SU-DHL-6 (cell line): Measurements from ENCODE around the gene SUV39H2.
"Not testable (repeated sequence)": the region's sequence is repeated elsewhere in the genome, so short reads cannot be mapped to it uniquely, and the experiment has no call there.

Experiments used
- H2AFZ ChIP-seq: fragments of 200-600 bp; sonication (generic); 2 replicates; pipeline ENCODE4 v1.6.1; 2014; ENCODE audit warnings: low read depth, mild to moderate bottlenecking, moderate library complexity, mixed read lengths, antibody characterized with exemption, low read length; ENCODE audit not compliant: severe bottlenecking
- H3F3A ChIP-seq: fragments of 200-600 bp; shearing (Covaris generic); 2 replicates; pipeline ENCODE4 v1.6.0; 2016; ENCODE audit warnings: antibody characterized with exemption, mild to moderate bottlenecking; ENCODE audit not compliant: insufficient read depth
- H3K27ac ChIP-seq: fragments of 200-600 bp; sonication (generic); 2 replicates; pipeline ENCODE4 v1.5.1; 2016; ENCODE audit warnings: low read depth, mild to moderate bottlenecking, low read length, moderate library complexity, mixed read lengths
- H3K27me3 ChIP-seq: fragments of 200-600 bp; sonication (generic), shearing (Covaris generic); 2 replicates; pipeline ENCODE4 v1.6.0; 2014; ENCODE audit warnings: mild to moderate bottlenecking, low read length
- H3K36me3 ChIP-seq: fragments of 200-600 bp; sonication (generic); 2 replicates; pipeline ENCODE4 v1.6.1; 2014; ENCODE audit warnings: mild to moderate bottlenecking, low read length, mixed read lengths
- H3K4me2 ChIP-seq: fragments of 300-600, 200-600 bp; shearing (Covaris generic), sonication (generic); 2 replicates; pipeline ENCODE4 v1.6.0; 2014; ENCODE audit warnings: low read length, low read depth, mild to moderate bottlenecking; ENCODE audit not compliant: poor library complexity, severe bottlenecking
- H3K4me3 ChIP-seq: fragments of 200-600 bp; sonication (generic); 2 replicates; pipeline ENCODE4 v1.5.1; 2014; ENCODE audit warnings: antibody characterized with exemption, low read length, mild to moderate bottlenecking, mixed read lengths; ENCODE audit not compliant: insufficient read depth, poor library complexity, severe bottlenecking
- H3K79me2 ChIP-seq: fragments of 200-600 bp; sonication (generic); 2 replicates; pipeline ENCODE4 v1.6.1; 2014; ENCODE audit warnings: mild to moderate bottlenecking, low read length, moderate library complexity; ENCODE audit not compliant: insufficient read depth
- H3K9ac ChIP-seq: fragments of 200-600 bp; sonication (generic); 2 replicates; pipeline ENCODE4 v1.7.0; 2014; ENCODE audit warnings: mild to moderate bottlenecking, low read length
- H3K9me2 ChIP-seq: fragments of 200-600 bp; sonication (generic); replicated peaks from 2 replicates; pipeline ENCODE4 v1.6.1; 2014; ENCODE audit warnings: low read length; ENCODE audit not compliant: insufficient read depth
- H3K9me3 ChIP-seq: fragments of 200-600 bp; sonication (generic); 2 replicates; pipeline ENCODE4 v1.6.1; 2014; ENCODE audit warnings: low read length, mixed read lengths; ENCODE audit not compliant: insufficient read depth
- H4K20me1 ChIP-seq: fragments of 200-600 bp; sonication (generic); 2 replicates; pipeline ENCODE4 v1.6.1; 2014; ENCODE audit warnings: low read depth, mild to moderate bottlenecking, antibody characterized with exemption, low read length, moderate library complexity, mixed read lengths
- CTCF ChIP-seq: fragments of 200-600 bp; sonication (generic); IDR thresholded peaks from one replicate; pipeline ENCODE4 v1.5.1; 2017; ENCODE audit warnings: antibody characterized with exemption, mild to moderate bottlenecking, low read length, moderate library complexity; ENCODE audit not compliant: insufficient read depth, poor library complexity, severe bottlenecking
- EZH2phosphoT487 ChIP-seq: fragments of 200-600 bp; sonication (generic), shearing (Covaris generic); conservative IDR thresholded peaks from 2 replicates; pipeline ENCODE4 v1.6.1; 2018; ENCODE audit warnings: mild to moderate bottlenecking, antibody characterized with exemption, low read length, moderate library complexity, mixed read lengths

SUV39H2 gene

GRCh38 chr10:14926722-14927416 lies 48.2 kb downstream of the SUV39H2 start:
- H4K20me1 ChIP-seq, result no peaks in the 10 kb centered on the region
- no peak overlapping the region for H3K9ac ChIP-seq
- H3K4me2 ChIP-seq, result no peak overlapping the region
- H3K4me3 ChIP-seq, result no peak overlapping the region
- no peaks in the 10 kb centered on the region for H3K79me2 ChIP-seq
- no peaks in the 10 kb centered on the region for H3K27me3 ChIP-seq
- H2AFZ ChIP-seq, result no peak overlapping the region
- no peaks in the 10 kb centered on the region for H3K9me2 ChIP-seq
- H3K36me3 ChIP-seq, result peaks cover 50% of the 10 kb centered on the region
- H3K27ac ChIP-seq, result no peak overlapping the region
- TF ChIP-seq EZH2phosphoT487, result no peak
- no peak for TF ChIP-seq CTCF
- H3F3A ChIP-seq, result peaks cover 3% of the 10 kb centered on the region; the same call in 1 of the 2 replicates
- no peaks in the 10 kb centered on the region for H3K9me3 ChIP-seq

- peaks cover 3% of the 10 kb centered on the region; the same call in 1 of the 2 replicates for H3F3A ChIP-seq
- H3K27me3 ChIP-seq, result no peaks in the 10 kb centered on the region
- H3K9me2 ChIP-seq, result no peaks in the 10 kb centered on the region
- H3K27ac ChIP-seq, result no peak overlapping the region
- no peak overlapping the region for H2AFZ ChIP-seq
- no peak overlapping the region for H3K9ac ChIP-seq
- no peak overlapping the region for H3K4me2 ChIP-seq
- no peaks in the 10 kb centered on the region; the same call in 1 of the 2 replicates for H3K79me2 ChIP-seq
- no peaks in the 10 kb centered on the region for H4K20me1 ChIP-seq
- peaks cover 36% of the 10 kb centered on the region for H3K36me3 ChIP-seq
- no peaks in the 10 kb centered on the region for H3K9me3 ChIP-seq
- no peak overlapping the region for H3K4me3 ChIP-seq
- TF ChIP-seq EZH2phosphoT487, result no peak
Measured at GRCh38 chr10:14930610-14931009, 51.9 kb downstream of the SUV39H2 start.

GRCh38 chr10:14936584-14936983 lies 57.9 kb downstream of the SUV39H2 start:
- Histone ChIP-seq H3K4me3 (no peak overlapping the region), H3K36me3 (peaks cover 16% of the 10 kb centered on the region), H3K9me3 (no peaks in the 10 kb centered on the region), H3K27ac (no peak overlapping the region), H3K9me2 (no peaks in the 10 kb centered on the region), H3K9ac (no peak overlapping the region), H3K4me2 (no peak overlapping the region), H3K79me2 (peaks cover 8% of the 10 kb centered on the region), H4K20me1 (no peaks in the 10 kb centered on the region; the same call in 1 of the 2 replicates), H3K27me3 (no peaks in the 10 kb centered on the region), H3F3A (no peaks in the 10 kb centered on the region), H2AFZ (no peak overlapping the region)
- TF ChIP-seq CTCF, result no peak
- TF ChIP-seq EZH2phosphoT487, result no peak

- H4K20me1 ChIP-seq, H3K9me2 ChIP-seq, H2AFZ ChIP-seq, H3K4me2 ChIP-seq, H3K27me3 ChIP-seq, H3K27ac ChIP-seq, H3K36me3 ChIP-seq, H3F3A ChIP-seq, H3K4me3 ChIP-seq, H3K9me3 ChIP-seq, H3K9ac ChIP-seq: not testable (repeated sequence)
- H3K79me2 ChIP-seq, result peaks cover 16% of the 10 kb centered on the region
Measured at GRCh38 chr10:14938971-14939370, 60.3 kb downstream of the SUV39H2 start.

- H3K4me2 ChIP-seq, result not testable (repeated sequence)
Measured at GRCh38 chr10:14942147-14942949, 63.7 kb downstream of the SUV39H2 start.

GRCh38 chr10:14942950-14943338 lies 64.3 kb downstream of the SUV39H2 start:
- peaks cover 35% of the 10 kb centered on the region for H3K79me2 ChIP-seq
- H3K4me2 ChIP-seq, H3K27me3 ChIP-seq, H2AFZ ChIP-seq, H3K4me3 ChIP-seq, H3F3A ChIP-seq, H3K9ac ChIP-seq, H3K9me3 ChIP-seq, H4K20me1 ChIP-seq, H3K9me2 ChIP-seq, H3K27ac ChIP-seq: not testable (repeated sequence)
- peaks cover 20% of the 10 kb centered on the region for H3K36me3 ChIP-seq

More at GRCh38 chr10:14942147-14942949, 63.7 kb downstream of the SUV39H2 start:
- peaks cover 31% of the 10 kb centered on the region for H3K79me2 ChIP-seq
- peaks cover 14% of the 10 kb centered on the region; the same call in 1 of the 2 replicates for H3K36me3 ChIP-seq
- H3F3A ChIP-seq, H2AFZ ChIP-seq, H4K20me1 ChIP-seq, H3K9me2 ChIP-seq, H3K27me3 ChIP-seq, H3K9me3 ChIP-seq, H3K4me3 ChIP-seq, H3K9ac ChIP-seq, H3K27ac ChIP-seq: not testable (repeated sequence)
